Measurements from ENCODE around the gene TIMM23. TPM values are rescaled to one million over a fixed set of nuclear protein-coding genes. Genes with fewer than 3 reads are reported as not detected.

TIMM23 gene
- total RNA-seq, 1 donor from 2014 or later, result 28.4 TPM

DNA sequence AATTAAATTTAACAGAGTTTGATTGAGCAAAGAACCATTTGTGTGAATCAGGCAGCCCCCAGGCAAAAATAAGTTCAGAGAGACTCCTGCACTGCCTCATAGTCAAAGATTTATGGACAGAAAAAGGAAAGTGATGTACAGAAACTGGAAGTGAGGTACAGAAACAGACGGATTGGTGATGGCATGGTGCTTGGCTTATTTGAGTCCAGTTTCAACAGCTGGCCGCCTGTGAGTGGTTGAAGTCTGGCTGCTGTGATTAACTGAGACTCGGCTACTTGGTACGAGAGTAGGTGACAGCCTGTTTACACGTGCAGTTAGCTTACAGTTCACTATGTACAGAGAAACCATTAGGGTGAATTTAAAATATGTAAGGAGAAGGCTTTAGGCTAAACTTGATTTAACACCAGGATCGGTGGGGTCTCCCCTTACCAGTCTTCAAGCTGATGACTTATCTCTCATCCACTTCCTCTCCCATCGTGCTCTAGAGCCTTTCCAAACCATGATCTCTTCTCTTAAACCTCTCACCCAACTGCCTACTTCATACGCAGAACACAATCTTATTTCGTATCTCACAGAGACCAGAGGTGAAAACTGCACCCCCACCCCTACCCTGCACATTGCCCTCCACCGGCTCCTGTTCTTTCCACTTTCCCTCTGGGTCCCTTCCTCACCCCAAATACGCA lies 78.8 kb downstream of the TIMM23 start:
- ATAC-seq, result no peak
- no peak for DNase-seq (ENCODE audit: low spot score)

DNA sequence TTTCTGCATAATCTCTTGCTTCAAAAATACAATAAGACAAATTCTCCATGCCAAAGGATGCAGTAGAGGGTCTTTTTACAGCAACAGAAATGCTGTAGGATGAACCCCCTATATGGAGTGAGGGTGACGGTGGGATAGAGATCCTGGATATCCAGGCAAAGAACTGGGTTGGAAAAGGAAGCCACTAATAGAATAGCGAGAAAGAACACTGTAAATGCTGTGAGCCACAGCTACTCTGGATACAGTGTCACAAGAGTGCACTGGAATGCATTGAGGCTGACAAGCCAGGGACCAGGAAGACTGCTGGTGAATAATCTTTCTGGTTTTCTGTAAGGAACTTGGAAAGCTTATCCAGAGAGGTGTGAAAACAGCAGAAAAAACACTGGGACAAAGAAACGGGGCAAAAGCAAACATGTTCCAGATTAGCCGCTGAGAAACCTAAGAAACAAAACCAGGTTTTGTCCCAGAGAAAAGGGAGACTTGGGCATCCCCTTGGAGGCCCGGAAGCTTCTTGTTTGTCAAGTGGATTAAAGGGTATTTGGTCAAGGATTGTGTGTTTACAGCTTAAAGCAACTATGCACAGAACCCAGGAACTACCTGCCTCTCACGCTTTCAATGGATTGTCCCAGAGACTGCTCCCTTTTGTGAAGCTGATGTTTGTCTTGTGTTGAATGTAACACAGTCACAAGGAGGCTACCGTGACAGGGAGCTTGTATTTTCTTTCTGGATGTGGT lies 79.9 kb downstream of the TIMM23 start:
- ATAC-seq, result no peak
- no peak for DNase-seq (ENCODE audit: low spot score)

DNA sequence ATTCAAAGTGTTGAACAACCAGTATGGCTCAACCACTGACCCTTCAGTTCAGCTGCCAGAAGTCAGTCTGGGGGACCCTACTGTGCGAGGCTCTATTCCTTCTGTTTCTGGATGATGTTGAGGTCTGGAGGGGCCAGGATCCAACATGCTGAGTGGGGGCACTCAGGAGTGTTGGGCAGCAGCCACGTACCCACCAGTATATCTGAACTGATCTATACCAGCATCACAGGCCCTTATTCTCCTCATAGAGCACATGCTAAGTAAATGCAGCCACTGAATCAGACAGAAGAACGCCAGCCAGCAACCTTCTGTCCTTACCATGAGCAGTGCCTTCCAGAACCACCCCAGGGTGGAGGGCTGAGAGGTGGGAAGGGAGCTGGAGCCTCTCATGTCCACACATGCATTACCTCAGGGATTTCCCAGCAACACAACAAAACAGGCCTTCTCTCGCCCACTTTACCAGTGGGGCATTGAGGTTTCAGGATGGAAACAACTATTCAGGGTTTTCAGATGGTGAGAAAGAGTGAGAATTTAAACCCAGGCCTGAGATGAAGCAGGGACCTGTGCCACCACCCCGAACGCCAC lies 80.6 kb downstream of the TIMM23 start:
- ATAC-seq (no peak), DNase-seq (ENCODE audit: low spot score) (no peak)

Other genes with a start within 250 kb of the TIMM23 start
- gene WASHC2C, start 245.2 kb upstream of the TIMM23 start, total RNA-seq, result 12.1 TPM
- 7.7 TPM for gene AGAP4, start 125.0 kb upstream of the TIMM23 start, total RNA-seq
- 192 TPM for gene NCOA4, start 58.1 kb downstream of the TIMM23 start, total RNA-seq
- not detected for gene MSMB, start 73.8 kb downstream of the TIMM23 start, total RNA-seq